Adrenal gland (tissue), 12 donors: ENCODE results near the gene ISM1. TPM values are rescaled to one million over a fixed set of nuclear protein-coding genes. Genes with fewer than 3 reads are reported as not detected.

Source experiments
- DNase-seq, 7 donors: peaks; one replicate each; pipeline ENCODE4 v3.0.0-alpha.2; 2019 to 2020
- H3K27ac ChIP-seq, 5 donors: fragments of 200-600 bp; sonication (generic) in 4 of 5; 1 replicate in 3 of 5; 2 replicates in 2 of 5; pipeline versions ENCODE4 v1.5.1 to v1.8.0; 2016 to 2020; ENCODE audit warnings: mild to moderate bottlenecking in 1 of 5
- H3K27me3 ChIP-seq: fragments of 200-600 bp; 2 replicates; pipeline ENCODE4 v1.8.0; 2021
- H3K36me3 ChIP-seq, 2 donors: fragments of 200-600 bp; replicated peaks in 1 of 2; 1 replicate in 1 of 2; 2 replicates in 1 of 2; pipeline versions ENCODE4 v1.5.1 to v1.8.0; 2018 to 2022
- H3K4me1 ChIP-seq, 2 donors: fragments of 200-600 bp; replicated peaks in 1 of 2; 1 replicate in 1 of 2; 2 replicates in 1 of 2; pipeline versions ENCODE4 v1.5.1 to v1.8.0; 2018 to 2021
- H3K4me3 ChIP-seq, 4 donors: fragments of 200-600 bp; sonication (generic) in 3 of 4; one replicate each; pipeline ENCODE4 v1.5.1; 2016 to 2018
- H3K9me3 ChIP-seq, 3 donors: fragments of 200-600 bp; sonication (generic) in 1 of 3; replicated peaks in 1 of 3; 1 replicate in 2 of 3; 2 replicates in 1 of 3; pipeline versions ENCODE4 v1.5.1 to v1.8.0; 2016 to 2021
- CTCF ChIP-seq, 6 experiments: fragments of 450-650 bp in 4 of 6; fragments of 200-600 bp in 2 of 6; sonication (generic) in 1 of 6; IDR thresholded peaks; 1 replicate in 5 of 6; 2 replicates in 1 of 6; pipeline versions ENCODE4 v1.5.1 to v1.8.0; 2016 to 2021; ENCODE audit warnings: antibody characterized with exemption in 6 of 6, mild to moderate bottlenecking in 2 of 6, moderate library complexity in 1 of 6
- POLR2A ChIP-seq, 2 donors: fragments of 450-650 bp; IDR thresholded peaks; one replicate each; pipeline ENCODE4 v1.6.1; 2017; ENCODE audit warnings: antibody characterized with exemption in 2 of 2, mild to moderate bottlenecking in 2 of 2, moderate library complexity in 1 of 2
- WGBS, 4 donors: extraction: QIAGEN DNeasy Blood & Tissue Kit in 2 of 4; methylation state at CpG; one replicate each; pipeline versions ENCODE4 v1.1.5 to v1.1.7; 2013 to 2017; 5-methylcytosine and 5-hydroxymethylcytosine counted together
- intact Hi-C, 2 donors: fragments of 100-400 bp; cut with DNase I; formaldehyde crosslinking; loops; one replicate each; pipeline versions ENCODE4 v1.14.1 to v1.15.0; 2022 to 2023
- polyA plus RNA-seq, 3 donors: library from polyadenylated mRNA; stranded (reverse); fragments of 200-250 nt in 2 of 3; fragments of 350-450 nt in 1 of 3; fragmentation: Illumina TruSeq in 1 of 3; extraction: RNeasy Lipid Tissue Mini Kit (QIAGEN cat#74804) in 1 of 3; gene quantifications; one replicate each; pipeline ENCODE4 v1.2.3, GENCODE V29; 2013 to 2014
- total RNA-seq, 9 donors: library from RNA; depleted of rRNA in 4 of 9; stranded (reverse); fragments of >200 nt in 4 of 9; fragments of 120-200 nt in 1 of 9; fragmentation: NEBNext Ultra II Directional in 1 of 9; extraction: Animal tissue kit (Norgen Biotek cat#: 25700) in 1 of 9; gene quantifications; one replicate each; pipeline versions ENCODE4 v1.1.0 to v1.2.4, GENCODE V29; 2013 to 2023
- donor health status: healthy with polysubstance abuse.
- donor health status: Bipolar disorder and iron deficiency.
- donor health status: DM: yes; HTN: yes; CAD: no.
- donor health status: DM: no; HTN: no; CAD: no.
- donor health status: DM: no; HTN: no; CAD: no.
- donor health status: DM: yes; HTN: yes; CAD: no.

The ISM1 gene
- total and polyA plus RNA-seq, 12 donors: 0.17 to 4.4 (median 1.8) TPM

- Histone ChIP-seq H3K27me3 (no peaks in the 10 kb centered on the region), H3K9me3 (peaks cover 0 to 9% (median 0%) of the 10 kb centered on the region in 3 donors), H3K4me3 (no peak overlapping the region), H3K4me1 (no peaks in the 10 kb centered on the region), H3K27ac (no peak overlapping the region), H3K36me3 (no peaks in the 10 kb centered on the region)
- TF ChIP-seq CTCF (IDR thresholded peaks at IDR 0.05) (no peak), POLR2A (IDR thresholded peaks at IDR 0.05) (no peak)
- no peak for DNase-seq
- intact Hi-C loops: no loop called here
- 68 to 80% (median 75%) methylated on average over 5 of the region's 5 CpGs for WGBS, 4 donors
These were observed 97.9 kb downstream of the ISM1 start for GRCh38 chr20:13318871-13319521.

GRCh38 chr20:13320702-13321101 lies 99.6 kb downstream of the ISM1 start:
- Histone ChIP-seq H3K27ac (no peak overlapping the region), H3K36me3 (no peaks in the 10 kb centered on the region), H3K27me3 (no peaks in the 10 kb centered on the region), H3K4me1 (no peaks in the 10 kb centered on the region), H3K4me3 (no peak overlapping the region), H3K9me3 (peaks cover 0 to 9% (median 0%) of the 10 kb centered on the region in 3 donors)
- WGBS, 4 donors: 78 to 93% (median 86%) methylated on average over 4 of the region's 4 CpGs
- intact Hi-C loops: no loop called here
- no peak for DNase-seq
- TF ChIP-seq CTCF (IDR thresholded peaks at IDR 0.05): no peak
- TF ChIP-seq POLR2A (IDR thresholded peaks at IDR 0.05): no peak

- 76 to 93% (median 85%) methylated on average over 6 to 7 of the region's 7 CpGs for WGBS, 4 donors
- H3K4me1 ChIP-seq: no peaks in the 10 kb centered on the region
- H3K27ac ChIP-seq: no peak overlapping the region
- intact Hi-C loops: no loop called here
- no peaks in the 10 kb centered on the region for H3K36me3 ChIP-seq
- TF ChIP-seq CTCF (IDR thresholded peaks at IDR 0.05): no peak
- TF ChIP-seq POLR2A (IDR thresholded peaks at IDR 0.05): no peak
- H3K9me3 ChIP-seq: peaks cover 0 to 9% (median 0%) of the 10 kb centered on the region in 3 donors
- no peaks in the 10 kb centered on the region for H3K27me3 ChIP-seq
- DNase-seq: no peak
- no peak overlapping the region for H3K4me3 ChIP-seq
These were observed 100.3 kb downstream of the ISM1 start for GRCh38 chr20:13321416-13321815.

GRCh38 chr20:13322198-13322597 lies 101.1 kb downstream of the ISM1 start:
- DNase-seq: no peak
- Histone ChIP-seq H3K27me3 (no peaks in the 10 kb centered on the region), H3K27ac (no peak overlapping the region), H3K4me3 (no peak overlapping the region), H3K4me1 (no peaks in the 10 kb centered on the region), H3K36me3 (no peaks in the 10 kb centered on the region), H3K9me3 (peaks cover 0 to 2% (median 0%) of the 10 kb centered on the region in 3 donors)
- 53 to 67% (median 57%) methylated on average over 5 of the region's 5 CpGs for WGBS, 4 donors
- intact Hi-C loops: no loop called here
- TF ChIP-seq CTCF (IDR thresholded peaks at IDR 0.05) (no peak), POLR2A (IDR thresholded peaks at IDR 0.05) (no peak)
